ENCODE data around the gene GLIPR1L2.

GLIPR1L2 gene

DNA sequence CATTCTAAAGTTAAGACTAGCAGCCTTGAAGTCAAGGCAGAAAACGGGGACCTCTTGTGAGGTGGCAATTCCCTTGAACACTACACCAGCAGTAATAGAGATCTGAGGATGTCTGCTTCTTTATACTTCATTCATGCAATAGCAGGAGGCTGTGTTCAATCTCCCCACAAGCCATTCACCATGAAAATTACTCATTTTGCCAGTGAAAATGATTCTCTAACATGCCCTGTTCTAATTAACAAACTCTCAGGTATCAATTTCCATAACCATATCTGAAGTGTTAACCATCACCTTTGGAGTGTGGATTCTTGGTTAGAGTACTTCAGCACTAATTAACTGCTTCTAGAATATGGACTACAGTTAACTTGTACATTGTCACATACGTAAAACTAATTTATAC is 86.2 kb downstream of the GLIPR1L2 start:
- no peak for DNase-seq (ENCODE audit: low read depth)

DNA sequence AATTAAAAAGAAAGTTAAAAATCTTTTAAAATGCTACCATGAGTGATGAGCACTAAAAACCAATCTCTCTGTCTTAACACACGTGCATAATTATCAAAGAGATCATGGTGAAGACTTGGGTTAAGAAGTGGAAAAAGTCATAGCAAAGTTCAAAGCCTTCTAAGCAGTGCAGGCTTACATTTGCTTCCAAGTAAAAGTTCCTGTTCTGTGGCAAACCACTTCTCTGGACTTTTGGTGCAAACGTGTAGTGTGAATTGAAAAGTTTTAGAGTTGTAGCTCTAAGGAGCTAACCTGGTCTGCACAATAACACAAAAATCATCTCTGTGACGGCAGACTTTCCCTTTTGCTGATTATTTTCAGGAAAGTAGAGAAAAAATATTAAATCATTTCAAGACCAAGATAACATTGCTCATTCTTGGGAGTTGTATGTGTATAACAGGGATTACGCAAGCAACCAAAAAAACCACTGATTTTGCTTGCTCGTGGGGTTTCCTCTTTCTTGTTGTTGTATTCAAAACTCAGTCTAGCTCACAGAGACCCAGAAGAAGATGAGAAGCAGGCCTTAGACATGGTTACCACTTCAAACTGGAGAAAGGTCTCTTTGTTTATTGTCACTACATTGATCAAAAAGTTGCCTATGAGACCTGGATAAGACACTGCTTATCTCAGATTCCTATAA is 87.4 kb downstream of the GLIPR1L2 start:
- DNase-seq (ENCODE audit: low read depth), result no peak

DNA sequence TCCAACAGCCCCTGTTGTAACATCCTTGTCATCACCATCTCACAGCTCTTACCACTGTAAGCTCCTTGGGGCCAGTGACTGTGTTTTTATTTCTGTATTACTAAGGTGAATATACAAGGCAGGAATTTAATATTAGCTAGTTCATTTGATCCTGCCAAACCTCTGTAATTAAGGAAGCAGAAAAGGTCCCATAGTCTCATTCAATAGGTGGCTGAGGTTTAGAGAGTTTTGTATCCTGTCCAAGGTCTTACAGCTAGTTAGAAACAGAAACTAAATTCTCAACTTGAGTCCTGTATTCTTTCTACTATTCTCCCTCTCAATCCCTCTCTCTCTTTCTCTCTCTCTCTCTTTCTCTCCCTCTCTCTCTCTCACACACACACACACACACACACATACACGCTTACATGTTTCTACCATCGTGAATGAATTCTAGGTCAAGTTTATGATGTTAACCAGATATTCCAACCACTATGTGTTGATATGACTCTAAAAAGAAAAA is 89.1 kb downstream of the GLIPR1L2 start:
- no peak for DNase-seq (ENCODE audit: low read depth)

DNA sequence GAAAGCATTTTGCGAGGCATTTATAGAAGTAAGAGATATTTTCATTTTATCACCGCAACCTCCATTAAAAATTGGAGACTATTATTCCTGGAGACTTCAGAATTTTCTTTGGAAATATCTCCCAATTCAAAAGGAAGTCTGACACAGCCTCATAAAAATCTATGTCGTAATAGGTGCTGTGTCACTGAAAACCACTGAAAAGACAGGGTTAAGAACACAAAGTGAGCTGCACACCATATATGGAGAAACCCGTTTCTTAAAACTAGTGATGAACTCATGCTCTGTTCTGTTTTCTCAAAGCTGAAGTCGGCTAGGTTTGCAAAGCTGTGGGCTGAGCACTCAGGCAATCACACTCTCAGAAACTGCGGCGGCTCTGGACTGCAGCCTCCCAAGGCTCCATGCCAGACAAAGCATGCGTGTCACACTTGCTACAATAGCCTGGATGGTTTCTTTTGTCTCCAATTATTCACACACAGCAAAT is 89.6 kb downstream of the GLIPR1L2 start, which contains the start of gene GLIPR1:
TSS of gene GLIPR1 (plus strand) at position 287 of the 481 bp plus-strand sequence. CDS start at position 413, 126 bp downstream.
- DNase-seq (ENCODE audit: low read depth), result no peak

DNA sequence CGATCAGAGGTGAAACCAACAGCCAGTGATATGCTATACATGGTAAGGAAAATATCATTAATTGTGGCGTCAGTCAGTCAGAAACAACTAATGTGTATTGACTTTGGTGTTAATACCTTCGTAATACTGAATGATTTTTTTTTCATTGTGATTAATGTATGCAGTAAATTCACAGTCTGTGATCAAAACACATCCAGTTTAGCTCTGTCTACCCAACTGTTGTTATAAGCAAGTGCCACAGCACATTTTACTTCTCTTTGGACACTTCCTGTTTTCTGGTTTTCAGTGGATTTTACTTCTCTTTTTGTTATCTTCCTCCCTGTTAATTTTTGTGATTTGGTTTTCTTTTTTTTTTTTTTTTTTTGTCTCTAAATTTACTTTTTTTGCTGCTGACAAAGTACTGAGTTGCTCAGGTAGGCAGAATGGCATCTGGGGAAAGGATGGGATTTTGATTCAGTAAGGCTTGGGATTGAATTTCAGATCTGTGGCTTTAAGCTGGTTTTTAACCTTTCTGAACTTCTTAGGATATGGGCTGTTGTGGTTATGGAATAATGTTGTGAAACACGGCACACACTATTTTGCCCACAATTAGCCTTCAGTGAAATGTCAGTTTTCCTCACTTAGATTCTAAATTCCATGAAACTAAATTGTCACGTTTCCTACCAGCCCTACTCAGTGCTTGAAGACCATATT is 90.3 kb downstream of the GLIPR1L2 start:
- no peak for DNase-seq (ENCODE audit: low read depth)

DNA sequence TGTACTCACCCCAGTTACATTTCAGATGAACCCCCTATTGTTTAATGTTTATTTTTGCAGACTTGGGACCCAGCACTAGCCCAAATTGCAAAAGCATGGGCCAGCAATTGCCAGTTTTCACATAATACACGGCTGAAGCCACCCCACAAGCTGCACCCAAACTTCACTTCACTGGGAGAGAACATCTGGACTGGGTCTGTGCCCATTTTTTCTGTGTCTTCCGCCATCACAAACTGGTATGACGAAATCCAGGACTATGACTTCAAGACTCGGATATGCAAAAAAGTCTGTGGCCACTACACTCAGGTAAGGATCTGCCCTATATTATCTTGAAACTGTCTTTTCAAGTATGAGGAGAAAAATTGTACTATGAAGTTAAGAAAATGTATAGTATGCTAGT is 90.9 kb downstream of the GLIPR1L2 start:
- DNase-seq (ENCODE audit: low read depth), result no peak

Data from CMK (cell line).